ENCODE data around the gene ADH1B.

DNA sequence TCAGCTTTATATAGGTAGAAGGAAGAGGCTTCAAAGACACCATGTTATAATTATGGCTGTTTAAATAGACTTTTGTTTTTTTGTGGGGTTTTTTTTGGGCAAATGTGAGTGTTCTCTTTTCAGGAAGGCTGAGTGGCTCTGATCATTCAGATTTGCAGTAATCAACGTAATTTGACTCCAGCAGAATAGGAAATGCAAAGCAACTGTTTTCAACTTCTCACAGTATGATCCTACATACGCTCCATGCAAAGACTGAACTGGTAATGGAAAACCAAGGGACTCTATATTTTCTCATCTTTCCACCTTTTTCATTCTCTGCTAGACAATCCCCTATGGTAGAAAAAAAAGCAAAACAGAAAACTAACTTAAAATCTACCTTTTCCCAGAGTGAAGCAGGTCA lies 10.8 kb downstream of the ADH1B start:
- TF ChIP-seq, protein P1, sequence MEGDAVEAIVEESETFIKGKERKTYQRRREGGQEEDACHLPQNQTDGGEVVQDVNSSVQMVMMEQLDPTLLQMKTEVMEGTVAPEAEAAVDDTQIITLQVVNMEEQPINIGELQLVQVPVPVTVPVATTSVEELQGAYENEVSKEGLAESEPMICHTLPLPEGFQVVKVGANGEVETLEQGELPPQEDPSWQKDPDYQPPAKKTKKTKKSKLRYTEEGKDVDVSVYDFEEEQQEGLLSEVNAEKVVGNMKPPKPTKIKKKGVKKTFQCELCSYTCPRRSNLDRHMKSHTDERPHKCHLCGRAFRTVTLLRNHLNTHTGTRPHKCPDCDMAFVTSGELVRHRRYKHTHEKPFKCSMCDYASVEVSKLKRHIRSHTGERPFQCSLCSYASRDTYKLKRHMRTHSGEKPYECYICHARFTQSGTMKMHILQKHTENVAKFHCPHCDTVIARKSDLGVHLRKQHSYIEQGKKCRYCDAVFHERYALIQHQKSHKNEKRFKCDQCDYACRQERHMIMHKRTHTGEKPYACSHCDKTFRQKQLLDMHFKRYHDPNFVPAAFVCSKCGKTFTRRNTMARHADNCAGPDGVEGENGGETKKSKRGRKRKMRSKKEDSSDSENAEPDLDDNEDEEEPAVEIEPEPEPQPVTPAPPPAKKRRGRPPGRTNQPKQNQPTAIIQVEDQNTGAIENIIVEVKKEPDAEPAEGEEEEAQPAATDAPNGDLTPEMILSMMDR (IDR thresholded peaks at IDR 0.05) = no peak
- TF ChIP-seq, protein P2, sequence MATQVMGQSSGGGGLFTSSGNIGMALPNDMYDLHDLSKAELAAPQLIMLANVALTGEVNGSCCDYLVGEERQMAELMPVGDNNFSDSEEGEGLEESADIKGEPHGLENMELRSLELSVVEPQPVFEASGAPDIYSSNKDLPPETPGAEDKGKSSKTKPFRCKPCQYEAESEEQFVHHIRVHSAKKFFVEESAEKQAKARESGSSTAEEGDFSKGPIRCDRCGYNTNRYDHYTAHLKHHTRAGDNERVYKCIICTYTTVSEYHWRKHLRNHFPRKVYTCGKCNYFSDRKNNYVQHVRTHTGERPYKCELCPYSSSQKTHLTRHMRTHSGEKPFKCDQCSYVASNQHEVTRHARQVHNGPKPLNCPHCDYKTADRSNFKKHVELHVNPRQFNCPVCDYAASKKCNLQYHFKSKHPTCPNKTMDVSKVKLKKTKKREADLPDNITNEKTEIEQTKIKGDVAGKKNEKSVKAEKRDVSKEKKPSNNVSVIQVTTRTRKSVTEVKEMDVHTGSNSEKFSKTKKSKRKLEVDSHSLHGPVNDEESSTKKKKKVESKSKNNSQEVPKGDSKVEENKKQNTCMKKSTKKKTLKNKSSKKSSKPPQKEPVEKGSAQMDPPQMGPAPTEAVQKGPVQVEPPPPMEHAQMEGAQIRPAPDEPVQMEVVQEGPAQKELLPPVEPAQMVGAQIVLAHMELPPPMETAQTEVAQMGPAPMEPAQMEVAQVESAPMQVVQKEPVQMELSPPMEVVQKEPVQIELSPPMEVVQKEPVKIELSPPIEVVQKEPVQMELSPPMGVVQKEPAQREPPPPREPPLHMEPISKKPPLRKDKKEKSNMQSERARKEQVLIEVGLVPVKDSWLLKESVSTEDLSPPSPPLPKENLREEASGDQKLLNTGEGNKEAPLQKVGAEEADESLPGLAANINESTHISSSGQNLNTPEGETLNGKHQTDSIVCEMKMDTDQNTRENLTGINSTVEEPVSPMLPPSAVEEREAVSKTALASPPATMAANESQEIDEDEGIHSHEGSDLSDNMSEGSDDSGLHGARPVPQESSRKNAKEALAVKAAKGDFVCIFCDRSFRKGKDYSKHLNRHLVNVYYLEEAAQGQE (IDR thresholded peaks at IDR 0.05; ENCODE audit: insufficient read depth in 1 of 2, low read depth in 2 of 2, low read length in 1 of 2) = no peak
- TF ChIP-seq POLR2AphosphoS5 (IDR thresholded peaks at IDR 0.05; ENCODE audit: low read depth, low read length) (no peak), SIN3A (IDR thresholded peaks at IDR 0.05; ENCODE audit: borderline replicate concordance, insufficient read depth, low read depth, low read length) (no peak), TCF7L2 (IDR thresholded peaks at IDR 0.05; ENCODE audit: low read depth, low read length) (no peak)

Measured in Panc1 (cell line).